LNCaP clone FGC (cell line): ENCODE results near the gene ELOVL5.

Experiments
- DNase-seq: peaks from one replicate; pipeline ENCODE4 v3.0.0-alpha.2; 2011; ENCODE audit warnings: low read depth
- H3K4me3 ChIP-seq: 2 replicates; pipeline ENCODE4 v1.5.1; 2011; ENCODE audit warnings: mild to moderate bottlenecking, low read depth, low read length, control low read depth
- CTCF ChIP-seq: IDR thresholded peaks from 2 replicates; pipeline ENCODE4 v1.5.1; 2012; ENCODE audit warnings: mild to moderate bottlenecking; ENCODE audit not compliant: control insufficient read depth, insufficient read depth; ENCODE audit errors: extremely low read depth

The ELOVL5 gene

DNA sequence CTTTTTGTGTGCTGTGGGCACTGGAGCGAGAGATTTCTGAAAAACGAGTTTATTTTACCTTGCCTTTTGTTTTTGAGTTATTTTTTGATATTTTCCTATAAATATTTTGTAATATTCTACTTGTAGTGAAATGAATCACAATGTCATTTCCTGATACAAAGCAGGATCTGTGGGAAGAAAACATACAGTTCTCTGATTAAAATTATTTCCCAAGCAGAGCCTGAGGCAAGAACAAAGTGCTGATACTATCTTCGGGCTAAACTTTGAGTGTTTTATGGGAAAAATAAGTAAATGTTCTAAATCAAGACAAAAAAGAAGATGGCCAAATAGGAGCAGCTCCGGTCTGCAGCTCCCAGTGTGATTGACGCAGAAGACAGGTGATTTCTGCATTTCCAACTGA lies 33.7 kb upstream of the ELOVL5 start:
- H3K4me3 ChIP-seq, result no peak overlapping the region
- TF ChIP-seq CTCF, result no peak
- no peak for DNase-seq

DNA sequence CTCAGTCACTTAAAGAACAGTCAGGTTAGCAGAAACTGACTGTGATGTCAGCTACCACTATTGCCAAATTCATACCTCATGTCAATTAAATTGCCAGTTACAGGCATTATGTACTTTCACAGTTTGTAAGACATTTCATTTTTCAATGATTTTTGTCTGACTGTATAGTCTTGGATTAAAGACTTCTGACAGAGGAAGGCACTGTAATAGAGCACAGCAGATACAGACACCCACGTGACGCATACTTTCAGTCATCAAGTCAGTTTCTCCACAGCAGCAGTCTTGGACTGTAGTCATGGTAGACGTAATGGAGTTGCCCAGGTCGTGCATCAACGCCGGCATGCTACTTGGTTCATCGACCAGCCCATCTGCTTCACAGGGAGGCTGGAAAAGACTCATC lies 29.5 kb upstream of the ELOVL5 start:
- no peak for TF ChIP-seq CTCF
- DNase-seq, result no peak
- no peak overlapping the region for H3K4me3 ChIP-seq

- no peak for TF ChIP-seq CTCF
- H3K4me3 ChIP-seq, result no peak overlapping the region
- no peak for DNase-seq
Measured at GRCh38 chr6:53377793-53378192, 29.0 kb upstream of the ELOVL5 start.

DNA sequence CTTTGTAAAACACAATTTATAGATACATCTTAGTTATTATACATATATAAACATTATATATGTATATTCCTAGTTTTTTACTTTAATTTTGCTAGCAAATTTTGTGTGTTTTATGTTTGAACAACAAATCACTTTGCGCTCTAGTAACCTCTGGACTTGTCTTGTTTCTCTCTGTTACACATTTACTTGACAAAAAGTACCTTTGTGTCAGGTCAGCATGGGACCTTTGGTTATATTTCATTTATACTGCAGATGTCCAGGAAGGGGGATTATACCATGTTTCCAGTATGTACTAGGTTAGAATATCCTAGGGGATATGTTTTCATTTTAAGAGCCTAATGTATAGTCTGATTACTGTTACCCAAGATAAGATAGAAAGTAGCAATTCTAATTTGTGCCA lies 28.5 kb upstream of the ELOVL5 start:
- no peak for TF ChIP-seq CTCF
- DNase-seq, result no peak
- no peak overlapping the region for H3K4me3 ChIP-seq

- DNase-seq, result no peak
- TF ChIP-seq CTCF, result no peak
- no peak overlapping the region for H3K4me3 ChIP-seq
Measured at GRCh38 chr6:53376661-53377226, 28.0 kb upstream of the ELOVL5 start.

- TF ChIP-seq CTCF, result no peak
- no peak for DNase-seq
- H3K4me3 ChIP-seq, result no peak overlapping the region
Measured at GRCh38 chr6:53375847-53376246, 27.1 kb upstream of the ELOVL5 start.

DNA sequence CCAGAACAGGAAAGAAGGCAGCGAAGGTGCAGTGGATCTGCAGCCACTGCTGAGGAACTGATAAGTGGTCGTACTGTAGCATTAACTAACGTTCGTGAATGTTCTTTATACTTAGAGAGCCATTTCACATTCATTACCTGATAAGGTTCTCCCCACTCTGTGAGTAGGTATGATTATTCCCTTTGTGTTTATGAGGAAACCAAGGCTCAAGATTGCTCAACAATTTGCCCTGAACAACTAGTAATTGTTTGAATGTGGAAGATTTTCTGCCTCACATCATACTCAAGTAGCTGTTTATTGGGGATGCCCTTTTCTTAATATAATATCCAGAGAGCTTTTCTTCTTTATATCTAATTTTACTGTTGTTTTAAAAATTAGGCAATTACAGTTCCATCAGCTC lies 24.9 kb upstream of the ELOVL5 start:
- H3K4me3 ChIP-seq, result no peak overlapping the region
- no peak for TF ChIP-seq CTCF
- no peak for DNase-seq
